ENCODE measurements around the gene COBL. TPM values are rescaled to one million over a fixed set of nuclear protein-coding genes. Genes with fewer than 3 reads are reported as not detected.

The COBL gene
- total and polyA plus RNA-seq, 2 of the 8 experiments (the other 6 are each of a cell fraction or from before 2014, with no cell fraction given), result 13.8 to 40.4 TPM

GRCh38 chr7:51127618-51127904, 189.0 kb downstream of the COBL start:
- Histone ChIP-seq H2BK5ac (ENCODE audit: low read depth, low read length) (no peak overlapping the region), H3K36me3 (ENCODE audit: control insufficient read depth in 2 of 4, insufficient read depth in 4 of 4, low read length in 3 of 4) (no peaks in the 10 kb centered on the region; a peak in 1 of 8 replicates), H4K5ac (ENCODE audit: insufficient read length, low read depth, low read length) (no peak overlapping the region), H3K79me2 (ENCODE audit: control insufficient read depth in 1 of 2, insufficient read depth in 2 of 2, low read length in 2 of 2) (no peaks in the 10 kb centered on the region), H3K18ac (ENCODE audit: extremely low read depth, low read length) (no peak overlapping the region), H3K23me2 (ENCODE audit: low read depth, low read length) (peaks cover 2% of the 10 kb centered on the region; the same call in 1 of the 2 replicates), H3K4me3 (ENCODE audit: extremely low read depth in 1 of 4, insufficient read depth in 2 of 4, low read depth in 3 of 4, low read length in 4 of 4) (no peak overlapping the region), H3K4me1 (replicated peaks in 1 of 4; ENCODE audit: control insufficient read depth in 3 of 4, insufficient read depth in 4 of 4, low read length in 3 of 4) (no peaks in the 10 kb centered on the region), H3K14ac (ENCODE audit: insufficient read length) (no peak overlapping the region), H2AFZ (ENCODE audit: low read length) (no peak overlapping the region), H3K9ac (replicated peaks in 1 of 4; ENCODE audit: extremely low read depth in 1 of 4, low read depth in 3 of 4, low read length in 3 of 4) (no peak overlapping the region), H2BK20ac (ENCODE audit: low read length) (no peak overlapping the region), H4K20me1 (replicated peaks in 1 of 2; ENCODE audit: control insufficient read depth in 1 of 2, insufficient read depth in 2 of 2, low read length in 2 of 2) (no peaks in the 10 kb centered on the region), H3K4me2 (ENCODE audit: insufficient read depth in 1 of 2, low read depth in 2 of 2, low read length in 2 of 2) (no peak overlapping the region), H3K27me3 (replicated peaks in 1 of 4; ENCODE audit: control insufficient read depth in 3 of 4, extremely low read depth in 1 of 4, insufficient read depth in 3 of 4, low read length in 3 of 4) (no peaks in the 10 kb centered on the region), H3K79me1 (ENCODE audit: low read depth, low read length) (no peaks in the 10 kb centered on the region; the same call in 1 of the 2 replicates), H2BK120ac (replicated peaks; ENCODE audit: low read depth, low read length) (no peak overlapping the region), H3K56ac (replicated peaks; ENCODE audit: insufficient read length, low read depth, low read length) (no peak overlapping the region), H2BK12ac (ENCODE audit: low read depth, low read length) (no peak overlapping the region), H4K8ac (ENCODE audit: extremely low read depth, insufficient read depth, low read length) (no peak overlapping the region), H3K27ac (ENCODE audit: low read depth, low read length) (no peak overlapping the region), H2BK15ac (ENCODE audit: low read length) (no peak overlapping the region), H4K91ac (replicated peaks; ENCODE audit: insufficient read length, low read length) (no peak overlapping the region), H2AK5ac (ENCODE audit: low read depth, low read length) (no peak overlapping the region), H3K23ac (ENCODE audit: insufficient read length) (no peak overlapping the region), H3K4ac (replicated peaks; ENCODE audit: insufficient read length, low read depth, low read length) (no peak overlapping the region), H3K9me3 (ENCODE audit: insufficient read depth in 2 of 2, low read depth in 1 of 2, low read length in 1 of 2) (peaks cover 0 to 1% of the 10 kb centered on the region in 2 experiments; a peak in 1 of 4 replicates)
- WGBS, 2 experiments (ENCODE audit: extremely low coverage in 1 of 2, insufficient coverage in 1 of 2, insufficient read length in 1 of 2, insufficient replicate concordance in 2 of 2, low coverage in 1 of 2, low lambda C conversion rate in 2 of 2, missing lambda C conversion rate in 1 of 2), result 59% methylated on average over 3 of the region's 3 CpGs; no CpG with 5 or more reads in 1 of the 2 experiments
- ChIA-PET CTCF (ENCODE audit: partially characterized antibody) (interaction anchor here (1.0 to 2.6 kb wide), 4 partner anchors 9 to 127 kb away, joined by 3 to 19 read pairs (median 4); no protein-coding TSS in a partner anchor), POLR2A (ENCODE audit: partially characterized antibody) (no interaction called here)
- DNase-seq (ENCODE audit: low read depth in 1 of 2, low spot score in 2 of 2) (peak in 1 of 2 experiments; percentile 14), FAIRE-seq (no peak)
- TF ChIP-seq CTBP2 (IDR thresholded peaks at IDR 0.05; ENCODE audit: borderline replicate concordance, insufficient read depth, insufficient read length, low read length) (no peak), KDM4A (IDR thresholded peaks at IDR 0.05; ENCODE audit: low read depth, low read length, severe bottlenecking) (no peak), NRF1 (IDR thresholded peaks at IDR 0.05; ENCODE audit: low read depth, low read length) (no peak), JUN (IDR thresholded peaks at IDR 0.05; ENCODE audit: low read depth, low read length) (no peak), YY1 (IDR thresholded peaks at IDR 0.05; ENCODE audit: low read depth, low read length) (no peak), SP2 (IDR thresholded peaks at IDR 0.05; ENCODE audit: low read length) (no peak), CHD2 (IDR thresholded peaks at IDR 0.05; ENCODE audit: low read length) (no peak), ASH2L (IDR thresholded peaks at IDR 0.05; ENCODE audit: low read length) (no peak), POLR2AphosphoS5 (IDR thresholded peaks at IDR 0.05; ENCODE audit: low read depth, low read length) (no peak), FOSL1 (IDR thresholded peaks at IDR 0.05; ENCODE audit: insufficient read depth, low read depth, low read length) (no peak), POU5F1 (IDR thresholded peaks at IDR 0.05; ENCODE audit: low read depth, low read length) (no peak), CTCF (IDR thresholded peaks at IDR 0.05; ENCODE audit: control extremely low read depth in 1 of 3, insufficient read depth in 1 of 3, low read depth in 1 of 3, low read length in 3 of 3) (no peak), HDAC6 (IDR thresholded peaks at IDR 0.05; ENCODE audit: low read depth, low read length) (no peak)
